GM12878 (cell line): Measurements from ENCODE around the gene COPE.

ENCODE experiments used
- CTCF ChIP-seq, 3 experiments: IDR thresholded peaks in 2 of 3; conservative IDR thresholded peaks in 1 of 3; 2 replicates each; pipeline ENCODE4 v1.5.1; 2011; ENCODE audit warnings: low read depth in 3 of 3, low read length in 3 of 3, mild to moderate bottlenecking in 3 of 3, control low read depth in 2 of 3, moderate library complexity in 2 of 3, inconsistent platforms in 1 of 3, mixed read lengths in 1 of 3; ENCODE audit not compliant: control insufficient read depth in 2 of 3, insufficient read depth in 1 of 3; ENCODE audit errors: extremely low read depth in 1 of 3
- NFYB ChIP-seq: IDR thresholded peaks from 2 replicates; pipeline ENCODE4 v1.6.1; 2011; ENCODE audit warnings: low read depth, mild to moderate bottlenecking, low read length, improper control_type of control experiment, moderate library complexity; ENCODE audit not compliant: insufficient read depth

DNA sequence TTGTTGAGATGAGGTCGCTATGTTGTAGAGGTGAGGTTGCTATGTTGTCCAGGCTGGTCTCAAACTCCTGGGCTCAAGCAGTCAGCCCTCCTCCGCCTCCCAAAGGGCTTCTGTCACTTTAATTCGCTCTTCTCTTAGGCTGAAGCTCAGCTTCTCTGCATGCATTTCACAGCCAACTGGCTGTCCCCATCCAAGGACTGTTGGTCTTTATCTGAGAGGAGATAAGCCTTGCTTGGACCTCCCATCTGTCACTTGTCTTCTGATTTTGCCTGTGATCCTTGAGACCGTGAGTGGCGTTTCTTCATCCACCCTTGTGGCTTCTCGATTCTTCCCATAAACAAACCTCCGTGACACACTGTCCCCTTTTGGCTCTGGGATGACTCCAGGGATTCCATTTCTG lies 47.6 kb downstream of the COPE start:
- TF ChIP-seq NFYB (no peak), CTCF (IDR thresholded peaks at IDR 0.05 in 2 of 3, conservative IDR thresholded peaks at IDR 0.05 in 1 of 3; ENCODE audit: control insufficient read depth in 2 of 3, extremely low read depth in 1 of 3, insufficient read depth in 1 of 3, low read depth in 3 of 3, low read length in 3 of 3) (no peak)
